WI38 (cell line): ENCODE data around the gene GRM5.

Source experiments
- H3K4me3 ChIP-seq: 2 replicates; pipeline ENCODE4 v1.5.1; 2011; ENCODE audit warnings: low read depth, mild to moderate bottlenecking, control low read depth, low read length
- CTCF ChIP-seq: IDR thresholded peaks from 2 replicates; pipeline ENCODE4 v1.5.1; 2012; ENCODE audit warnings: low read depth, mild to moderate bottlenecking, control low read depth, low read length

The GRM5 gene

DNA sequence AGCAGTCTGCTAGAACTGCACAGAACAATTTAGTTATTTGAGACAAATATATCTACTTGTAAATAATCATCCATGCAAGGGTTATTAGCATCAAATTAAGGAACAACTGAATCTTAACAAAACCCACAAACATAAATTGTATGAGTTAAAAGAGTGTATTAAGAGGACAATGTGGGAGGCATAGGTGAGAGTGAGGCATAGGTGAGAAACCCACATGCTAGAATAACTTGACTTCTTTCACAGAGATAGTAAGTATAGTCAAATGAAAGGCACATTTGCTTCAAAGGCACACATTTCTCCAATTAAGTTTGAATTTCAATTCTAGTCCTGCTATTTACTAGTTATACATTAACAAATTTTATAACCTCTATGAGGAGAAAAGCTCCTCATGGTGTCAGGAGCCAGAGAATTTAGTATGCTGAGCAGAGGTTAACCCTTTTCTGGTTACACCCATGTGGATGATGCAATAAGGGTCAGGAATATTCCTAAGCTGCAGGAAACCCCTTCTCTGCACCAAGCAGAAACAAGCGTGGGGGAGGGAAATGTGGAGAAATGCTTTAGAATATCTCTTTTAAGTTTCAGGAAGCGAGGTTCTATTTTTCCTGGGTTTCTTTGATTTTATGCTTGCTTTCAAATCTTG lies 264.2 kb downstream of the GRM5 start:
- H3K4me3 ChIP-seq = no peak overlapping the region
- TF ChIP-seq CTCF = no peak

- TF ChIP-seq CTCF = no peak
Observed at GRCh38 chr11:88799771-88800500, 265.8 kb downstream of the GRM5 start.

DNA sequence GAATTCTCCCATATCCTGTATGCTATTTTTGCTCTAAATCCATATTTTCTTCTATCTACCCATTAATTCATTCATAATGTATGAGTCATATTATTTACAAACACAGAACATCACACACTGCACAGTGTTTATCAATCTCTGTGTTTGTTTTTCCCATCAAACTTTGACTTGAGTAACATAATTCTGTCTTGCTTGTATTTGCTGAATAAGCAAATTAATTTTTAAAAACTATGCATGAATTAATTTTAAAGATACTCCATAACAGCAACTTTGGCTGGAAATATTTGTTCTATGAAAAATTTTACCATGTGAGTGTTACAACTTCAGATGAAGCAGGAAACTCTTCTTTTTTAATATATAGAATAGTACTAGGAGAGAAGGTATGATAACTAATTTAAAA lies 275.6 kb downstream of the GRM5 start:
- TF ChIP-seq CTCF = no peak
- no peak overlapping the region for H3K4me3 ChIP-seq

More at GRCh38 chr11:88799771-88800500, 265.8 kb downstream of the GRM5 start:
- no peak overlapping the region for H3K4me3 ChIP-seq

- no peak for TF ChIP-seq CTCF
Observed at GRCh38 chr11:88779577-88779976, 286.2 kb downstream of the GRM5 start.

DNA sequence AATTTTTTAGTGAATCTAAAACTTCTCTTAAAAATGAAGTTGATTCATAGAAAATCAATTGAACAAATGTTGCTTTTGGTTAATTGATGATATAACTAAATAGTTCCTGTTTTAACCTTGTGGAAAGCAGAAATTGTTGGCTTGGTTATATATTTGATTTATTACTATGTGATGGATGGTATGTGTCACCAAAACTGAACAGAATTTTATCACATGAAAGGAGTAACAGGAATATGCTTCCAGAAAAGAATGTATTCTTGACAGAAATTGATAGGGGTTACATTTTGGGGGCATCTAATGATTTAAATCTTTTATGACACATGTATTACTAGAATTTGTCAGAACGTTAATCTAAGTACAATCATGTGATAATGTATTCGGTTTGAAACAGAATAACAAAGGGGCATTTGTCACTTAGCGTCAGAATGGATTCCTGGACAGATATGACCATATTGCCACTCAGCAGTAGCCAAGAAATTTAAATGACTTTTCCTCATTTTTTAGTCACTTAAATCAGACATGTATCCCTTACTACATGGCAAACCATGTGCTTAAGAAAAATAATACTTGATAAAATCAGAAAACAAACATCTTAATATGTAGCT lies 295.2 kb downstream of the GRM5 start:
- no peak overlapping the region for H3K4me3 ChIP-seq
- TF ChIP-seq CTCF = no peak

More at GRCh38 chr11:88779577-88779976, 286.2 kb downstream of the GRM5 start:
- H3K4me3 ChIP-seq = no peak overlapping the region

GRCh38 chr11:88744140-88744539 lies 321.6 kb downstream of the GRM5 start:
- no peak for TF ChIP-seq CTCF
- no peak overlapping the region for H3K4me3 ChIP-seq

DNA sequence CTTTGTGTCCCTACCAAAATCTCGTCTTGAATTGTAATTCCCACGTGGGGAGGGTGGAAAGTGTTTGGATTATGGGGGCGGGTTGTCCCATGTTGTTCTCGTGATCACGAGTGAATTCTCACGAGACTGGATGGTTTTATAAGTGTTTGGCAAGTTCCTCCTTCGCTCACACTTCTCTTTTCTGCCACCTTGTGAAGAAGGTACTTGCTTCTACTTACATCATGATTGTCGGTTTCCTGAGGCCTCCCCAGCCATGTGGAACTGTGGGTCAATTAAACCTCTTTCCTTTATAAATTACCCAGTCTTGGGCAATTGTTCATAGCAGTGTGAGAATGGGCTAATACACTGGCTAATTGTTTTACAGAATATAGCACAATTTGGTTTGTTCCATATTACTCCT lies 326.3 kb downstream of the GRM5 start:
- H3K4me3 ChIP-seq = no peak overlapping the region
- no peak for TF ChIP-seq CTCF
